ENCODE data around the gene SSPN.
A peak's percentile ranks its signal among the peaks of the same experiment; 100 is the strongest.

SSPN gene

DNA sequence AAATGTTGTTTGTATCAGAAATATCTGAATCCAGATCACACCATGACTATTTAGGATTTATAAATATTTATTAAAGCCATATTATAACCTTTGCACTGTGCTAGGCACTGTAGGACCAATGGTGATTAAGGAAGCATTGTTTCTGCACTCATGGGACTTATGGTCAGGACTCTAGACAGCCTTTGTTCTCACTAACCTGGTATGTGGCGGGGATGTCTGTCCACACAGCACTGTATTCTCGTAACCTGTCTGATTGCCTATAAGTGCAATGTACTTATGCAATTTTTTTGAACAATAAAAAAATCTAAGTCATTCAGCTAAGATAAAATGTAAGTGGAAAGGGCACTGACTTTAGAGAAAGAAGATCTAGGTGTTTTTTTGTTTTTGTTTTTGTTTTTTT lies 6.7 kb upstream of the SSPN start:
- no peaks in the 10 kb centered on the region for H3K9me3 ChIP-seq (ENCODE audit: control insufficient read depth, insufficient read depth, low read length)
- H3K4me3 ChIP-seq (ENCODE audit: low read depth, low read length) = no peak overlapping the region
- peaks cover under 1% of the 10 kb centered on the region for H3K27me3 ChIP-seq (ENCODE audit: control insufficient read depth, insufficient read depth, low read length)
- H3K4me1 ChIP-seq (ENCODE audit: control insufficient read depth, insufficient read depth, low read length) = no peaks in the 10 kb centered on the region
- H3K36me3 ChIP-seq (ENCODE audit: control insufficient read depth, insufficient read depth, low read length) = no peaks in the 10 kb centered on the region
- H3K9ac ChIP-seq (ENCODE audit: low read depth, low read length) = no peak overlapping the region

DNA sequence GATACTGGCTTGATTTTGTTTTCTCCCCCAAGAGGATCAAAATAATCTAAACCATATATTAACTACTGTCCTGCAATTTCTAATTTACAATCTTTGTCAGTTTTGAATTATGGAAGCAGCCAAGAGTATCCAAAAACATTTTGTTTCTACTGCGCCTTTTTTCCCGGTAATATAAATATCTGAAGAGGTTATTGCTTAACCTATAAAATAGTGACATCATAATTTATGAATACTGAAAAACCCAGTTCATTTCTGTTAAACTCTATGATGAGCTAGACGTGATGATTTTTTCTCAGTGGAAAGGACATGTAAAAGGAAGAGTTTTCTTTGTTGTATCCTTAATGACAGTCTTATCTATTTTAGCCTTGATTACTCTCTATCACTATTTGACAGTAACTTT lies 3.2 kb upstream of the SSPN start:
- Histone ChIP-seq H3K4me3 (ENCODE audit: low read depth, low read length) (no peak overlapping the region), H3K36me3 (ENCODE audit: control insufficient read depth, insufficient read depth, low read length) (no peaks in the 10 kb centered on the region), H3K9me3 (ENCODE audit: control insufficient read depth, insufficient read depth, low read length) (no peaks in the 10 kb centered on the region), H3K27me3 (ENCODE audit: control insufficient read depth, insufficient read depth, low read length) (peaks cover 31% of the 10 kb centered on the region), H3K4me1 (ENCODE audit: control insufficient read depth, insufficient read depth, low read length) (peaks cover 4% of the 10 kb centered on the region), H3K9ac (ENCODE audit: low read depth, low read length) (no peak overlapping the region)

DNA sequence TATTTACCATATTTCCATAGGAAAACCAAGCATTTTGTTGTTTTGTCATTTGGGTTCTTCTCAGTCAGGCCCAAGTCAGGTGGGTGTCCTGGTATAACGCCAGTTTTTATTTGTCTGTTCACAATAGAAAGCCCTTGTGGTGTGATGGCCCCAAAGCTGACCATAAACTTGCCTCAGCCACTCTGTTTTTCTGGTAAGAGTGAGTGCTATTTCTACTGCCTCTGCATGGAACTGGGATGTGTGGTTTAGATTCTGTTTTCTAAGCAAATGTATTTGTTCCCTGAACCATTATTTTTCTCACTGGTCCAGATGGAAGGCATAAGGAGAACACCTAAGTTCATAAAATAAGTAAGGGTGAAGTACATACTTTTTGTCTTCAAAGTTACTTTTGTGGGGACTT lies 1.8 kb upstream of the SSPN start:
- H3K27me3 ChIP-seq (ENCODE audit: control insufficient read depth, insufficient read depth, low read length) = peaks cover 44% of the 10 kb centered on the region
- H3K9ac ChIP-seq (ENCODE audit: low read depth, low read length) = no peak overlapping the region
- peaks cover 4% of the 10 kb centered on the region for H3K4me1 ChIP-seq (ENCODE audit: control insufficient read depth, insufficient read depth, low read length)
- H3K4me3 ChIP-seq (ENCODE audit: low read depth, low read length) = no peak overlapping the region
- H3K36me3 ChIP-seq (ENCODE audit: control insufficient read depth, insufficient read depth, low read length) = no peaks in the 10 kb centered on the region
- no peaks in the 10 kb centered on the region for H3K9me3 ChIP-seq (ENCODE audit: control insufficient read depth, insufficient read depth, low read length)

DNA sequence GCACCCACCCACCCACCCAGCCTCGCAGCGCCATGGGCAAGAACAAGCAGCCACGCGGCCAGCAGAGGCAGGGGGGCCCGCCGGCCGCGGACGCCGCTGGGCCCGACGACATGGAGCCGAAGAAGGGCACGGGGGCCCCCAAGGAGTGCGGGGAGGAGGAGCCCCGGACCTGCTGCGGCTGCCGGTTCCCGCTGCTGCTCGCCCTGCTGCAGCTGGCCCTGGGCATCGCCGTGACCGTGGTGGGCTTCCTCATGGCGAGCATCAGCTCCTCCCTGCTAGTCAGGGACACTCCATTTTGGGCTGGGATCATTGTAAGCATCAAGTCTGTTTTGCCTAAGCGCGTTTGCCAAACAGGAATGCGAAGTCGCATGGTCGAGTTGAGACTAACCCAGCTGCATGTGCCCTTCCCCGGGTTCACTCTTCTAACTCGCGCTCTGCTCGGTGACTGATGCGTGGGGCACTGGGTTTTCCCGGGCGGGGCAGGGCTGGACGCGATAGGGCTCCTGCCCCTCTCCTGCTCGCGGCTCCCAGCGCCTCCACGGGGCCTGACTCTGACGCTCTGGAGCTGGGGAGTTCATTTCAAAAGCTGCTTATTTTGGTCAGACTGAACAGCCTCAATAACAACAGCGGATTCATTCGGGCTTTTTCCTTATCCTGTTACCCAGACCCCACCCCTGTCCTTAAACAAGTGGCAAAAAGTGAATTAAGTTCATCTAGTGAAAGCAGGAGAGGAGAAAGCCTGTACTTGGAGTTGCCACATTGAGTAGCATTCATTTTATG lies 458 bp downstream of the SSPN start:
- H3K27me3 ChIP-seq (ENCODE audit: control insufficient read depth, insufficient read depth, low read length) = peaks cover 44% of the 10 kb centered on the region
- H3K4me3 ChIP-seq (ENCODE audit: low read depth, low read length) = peak overlapping the region; percentile 61
- H3K9me3 ChIP-seq (ENCODE audit: control insufficient read depth, insufficient read depth, low read length) = no peaks in the 10 kb centered on the region
- no peaks in the 10 kb centered on the region for H3K36me3 ChIP-seq (ENCODE audit: control insufficient read depth, insufficient read depth, low read length)
- H3K4me1 ChIP-seq (ENCODE audit: control insufficient read depth, insufficient read depth, low read length) = peaks cover 4% of the 10 kb centered on the region
- H3K9ac ChIP-seq (ENCODE audit: low read depth, low read length) = peak overlapping the region; percentile 32

DNA sequence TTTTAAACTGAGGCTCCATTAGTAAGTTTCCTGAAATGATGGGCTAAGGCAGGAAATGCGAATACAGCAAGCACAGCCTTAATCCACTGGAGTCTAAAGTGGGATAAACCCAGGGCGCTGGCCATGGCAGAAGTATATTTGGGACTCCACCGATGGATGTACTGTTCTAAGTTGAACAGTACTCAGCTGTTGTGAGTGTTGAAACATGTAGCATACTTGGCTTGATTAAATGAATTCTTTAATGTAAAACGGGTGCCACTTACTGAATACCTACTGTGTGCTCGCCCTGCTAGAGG lies 996 bp downstream of the SSPN start:
- Histone ChIP-seq H3K4me3 (ENCODE audit: low read depth, low read length) (peak overlapping the region; percentile 61), H3K9ac (ENCODE audit: low read depth, low read length) (no peak overlapping the region), H3K9me3 (ENCODE audit: control insufficient read depth, insufficient read depth, low read length) (no peaks in the 10 kb centered on the region), H3K27me3 (ENCODE audit: control insufficient read depth, insufficient read depth, low read length) (peaks cover 44% of the 10 kb centered on the region), H3K36me3 (ENCODE audit: control insufficient read depth, insufficient read depth, low read length) (no peaks in the 10 kb centered on the region), H3K4me1 (ENCODE audit: control insufficient read depth, insufficient read depth, low read length) (peaks cover 4% of the 10 kb centered on the region)

DNA sequence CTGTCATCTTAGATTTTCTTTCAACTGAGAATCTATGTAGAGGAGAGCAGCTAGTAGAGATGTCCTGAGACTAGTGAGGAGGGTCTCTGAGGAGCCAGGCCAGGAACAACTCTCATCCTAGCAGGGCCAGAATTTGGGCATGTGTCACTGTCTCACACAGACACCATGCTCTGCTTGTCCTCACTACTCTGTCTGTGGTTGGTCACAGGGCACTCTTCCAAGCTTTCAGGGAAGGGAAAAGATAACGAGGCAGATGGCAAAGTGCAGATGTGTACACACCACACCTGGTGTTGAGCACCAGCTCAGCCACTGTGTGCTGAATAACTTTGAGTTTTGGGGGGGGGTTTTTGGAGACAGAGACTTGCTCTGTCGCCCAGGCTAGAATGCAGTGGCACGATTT lies 2.5 kb downstream of the SSPN start:
- Histone ChIP-seq H3K4me3 (ENCODE audit: low read depth, low read length) (no peak overlapping the region), H3K9ac (ENCODE audit: low read depth, low read length) (no peak overlapping the region), H3K4me1 (ENCODE audit: control insufficient read depth, insufficient read depth, low read length) (peaks cover 4% of the 10 kb centered on the region), H3K9me3 (ENCODE audit: control insufficient read depth, insufficient read depth, low read length) (no peaks in the 10 kb centered on the region), H3K27me3 (ENCODE audit: control insufficient read depth, insufficient read depth, low read length) (peaks cover 44% of the 10 kb centered on the region), H3K36me3 (ENCODE audit: control insufficient read depth, insufficient read depth, low read length) (no peaks in the 10 kb centered on the region)

DNA sequence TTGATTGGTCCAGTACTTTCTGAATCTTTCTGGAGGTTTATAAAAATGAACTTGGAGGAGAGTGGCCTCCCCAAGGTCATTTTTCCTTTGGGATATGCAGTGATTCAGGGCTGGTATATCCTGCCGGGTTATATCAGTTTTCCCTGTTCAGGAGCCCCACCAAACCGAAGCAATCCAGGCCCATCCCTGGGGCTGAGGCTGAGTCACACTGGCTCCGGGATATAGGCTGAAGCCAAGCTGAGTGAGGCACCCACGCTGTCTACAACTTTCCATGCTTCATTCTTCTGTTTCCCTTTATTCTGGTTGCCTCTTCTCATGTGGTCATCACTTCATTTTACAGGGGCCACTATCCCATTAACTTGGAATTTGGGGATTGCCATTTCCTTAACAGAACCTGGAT lies 3.4 kb downstream of the SSPN start:
- no peaks in the 10 kb centered on the region for H3K36me3 ChIP-seq (ENCODE audit: control insufficient read depth, insufficient read depth, low read length)
- H3K27me3 ChIP-seq (ENCODE audit: control insufficient read depth, insufficient read depth, low read length) = peaks cover 43% of the 10 kb centered on the region

DNA sequence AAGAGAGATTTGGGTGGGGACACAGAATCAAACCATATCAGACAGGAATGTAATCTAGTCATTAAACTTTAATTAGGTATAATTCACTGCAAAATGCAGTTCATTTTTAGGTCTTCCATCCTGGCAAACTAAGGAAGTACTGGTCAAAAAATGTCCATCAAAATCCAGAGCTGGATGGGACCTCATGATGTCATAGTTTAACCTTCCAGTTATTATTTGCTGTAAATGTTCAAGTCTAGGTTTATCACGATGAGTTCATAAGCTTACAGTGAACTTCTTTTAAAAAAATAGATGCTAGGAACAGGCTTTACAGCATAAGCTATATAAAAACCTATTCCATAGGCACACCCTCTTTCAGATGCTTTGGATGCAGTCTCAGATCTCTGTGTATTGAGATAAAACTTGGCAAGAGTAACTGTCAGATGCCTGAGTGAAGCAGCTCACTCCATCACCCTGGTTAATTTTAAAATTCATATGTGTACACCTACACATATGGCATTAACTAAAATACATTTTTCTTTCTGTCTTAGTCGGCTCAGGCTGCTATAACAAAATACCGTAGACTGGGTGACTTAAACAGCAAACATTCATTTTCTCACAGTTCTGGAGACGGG lies 7.9 kb downstream of the SSPN start:
- Histone ChIP-seq H3K4me3 (ENCODE audit: low read depth, low read length) (no peak overlapping the region), H3K4me1 (ENCODE audit: control insufficient read depth, insufficient read depth, low read length) (no peaks in the 10 kb centered on the region), H3K36me3 (ENCODE audit: control insufficient read depth, insufficient read depth, low read length) (no peaks in the 10 kb centered on the region), H3K9me3 (ENCODE audit: control insufficient read depth, insufficient read depth, low read length) (no peaks in the 10 kb centered on the region), H3K9ac (ENCODE audit: low read depth, low read length) (no peak overlapping the region), H3K27me3 (ENCODE audit: control insufficient read depth, insufficient read depth, low read length) (peaks cover 2% of the 10 kb centered on the region)

More for the DNA sequence above, 3.4 kb downstream of the SSPN start:
- Histone ChIP-seq H3K4me3 (ENCODE audit: low read depth, low read length) (no peak overlapping the region), H3K9me3 (ENCODE audit: control insufficient read depth, insufficient read depth, low read length) (no peaks in the 10 kb centered on the region), H3K9ac (ENCODE audit: low read depth, low read length) (no peak overlapping the region), H3K4me1 (ENCODE audit: control insufficient read depth, insufficient read depth, low read length) (peaks cover 4% of the 10 kb centered on the region)

DNA sequence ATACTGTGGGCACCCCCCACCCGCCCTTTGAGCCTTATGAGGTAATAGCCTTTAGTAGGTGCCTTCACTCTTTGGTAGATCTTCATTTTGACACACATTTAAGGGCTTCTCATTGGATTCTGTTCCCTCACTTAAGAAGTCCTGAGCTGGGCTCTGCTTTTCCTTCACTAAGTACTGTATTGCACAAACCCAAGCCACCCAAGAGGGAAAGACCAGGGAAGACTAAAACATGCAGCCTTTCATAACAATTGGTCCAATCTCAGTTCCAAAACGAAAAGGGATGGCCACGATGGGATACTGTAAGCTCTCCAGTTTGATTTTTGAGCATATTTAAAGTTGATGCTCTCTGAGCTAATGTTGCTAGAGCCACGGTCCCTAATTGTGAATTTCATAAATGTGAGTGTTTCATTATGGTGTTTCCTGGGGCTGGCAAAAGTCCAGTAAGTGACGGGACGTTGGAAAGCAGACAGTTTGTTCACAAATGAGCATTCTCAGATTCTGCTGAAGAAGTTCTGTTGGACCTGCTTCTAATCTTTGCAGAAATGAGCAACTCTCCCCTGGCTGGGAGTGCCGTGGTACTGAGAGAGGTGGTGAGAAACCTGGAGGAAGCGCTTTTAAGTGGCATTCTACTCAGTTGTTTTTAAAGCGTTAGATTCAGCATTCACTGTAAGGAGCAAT lies 9.4 kb downstream of the SSPN start:
- Histone ChIP-seq H3K9me3 (ENCODE audit: control insufficient read depth, insufficient read depth, low read length) (no peaks in the 10 kb centered on the region), H3K9ac (ENCODE audit: low read depth, low read length) (no peak overlapping the region), H3K4me1 (ENCODE audit: control insufficient read depth, insufficient read depth, low read length) (no peaks in the 10 kb centered on the region), H3K36me3 (ENCODE audit: control insufficient read depth, insufficient read depth, low read length) (no peaks in the 10 kb centered on the region), H3K27me3 (ENCODE audit: control insufficient read depth, insufficient read depth, low read length) (no peaks in the 10 kb centered on the region), H3K4me3 (ENCODE audit: low read depth, low read length) (no peak overlapping the region)

DNA sequence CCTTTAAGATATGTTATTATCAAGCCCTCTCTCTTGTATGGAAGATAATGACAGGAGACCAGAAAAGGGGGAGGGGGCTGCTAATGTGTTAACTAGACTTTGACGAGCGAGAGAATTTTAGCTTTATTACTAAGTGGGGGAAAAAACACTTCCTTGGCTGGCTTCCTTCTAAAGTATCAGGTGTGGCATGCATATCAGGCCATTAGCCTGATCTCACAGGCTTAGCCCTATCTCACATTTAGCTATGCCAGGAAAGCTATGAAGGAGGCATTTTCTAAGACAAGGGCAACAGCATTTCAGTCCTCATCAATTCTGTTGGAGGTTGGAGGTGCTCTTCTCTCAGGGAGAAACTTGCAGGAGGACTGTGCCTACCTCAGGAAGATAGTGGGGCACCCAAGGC lies 9.9 kb downstream of the SSPN start:
- no peaks in the 10 kb centered on the region for H3K27me3 ChIP-seq (ENCODE audit: control insufficient read depth, insufficient read depth, low read length)
- H3K4me3 ChIP-seq (ENCODE audit: low read depth, low read length) = no peak overlapping the region
- no peaks in the 10 kb centered on the region for H3K4me1 ChIP-seq (ENCODE audit: control insufficient read depth, insufficient read depth, low read length)
- H3K9ac ChIP-seq (ENCODE audit: low read depth, low read length) = no peak overlapping the region
- no peaks in the 10 kb centered on the region for H3K9me3 ChIP-seq (ENCODE audit: control insufficient read depth, insufficient read depth, low read length)
- H3K36me3 ChIP-seq (ENCODE audit: control insufficient read depth, insufficient read depth, low read length) = no peaks in the 10 kb centered on the region

DNA sequence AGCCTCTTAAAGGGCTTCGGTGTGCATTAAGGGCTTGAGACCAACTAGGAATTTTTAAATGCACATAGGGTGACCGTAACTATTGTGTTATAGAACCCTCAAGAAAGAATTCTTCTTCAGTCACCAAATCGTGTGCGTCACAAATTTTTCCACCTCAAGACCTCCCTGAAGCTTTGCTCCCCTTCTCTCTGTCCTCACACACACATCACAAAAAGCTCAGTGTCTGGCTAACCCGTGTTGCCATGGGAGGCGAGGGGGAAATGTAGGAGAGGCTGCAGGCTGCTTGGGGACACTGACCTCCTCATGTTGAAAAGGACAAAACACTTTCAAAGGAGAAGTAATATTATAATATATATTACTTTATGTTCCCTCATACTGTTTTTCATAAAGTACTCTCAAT lies 10.6 kb downstream of the SSPN start:
- Histone ChIP-seq H3K27me3 (ENCODE audit: control insufficient read depth, insufficient read depth, low read length) (no peaks in the 10 kb centered on the region), H3K36me3 (ENCODE audit: control insufficient read depth, insufficient read depth, low read length) (no peaks in the 10 kb centered on the region), H3K9me3 (ENCODE audit: control insufficient read depth, insufficient read depth, low read length) (no peaks in the 10 kb centered on the region), H3K4me1 (ENCODE audit: control insufficient read depth, insufficient read depth, low read length) (no peaks in the 10 kb centered on the region), H3K4me3 (ENCODE audit: low read depth, low read length) (no peak overlapping the region), H3K9ac (ENCODE audit: low read depth, low read length) (no peak overlapping the region)

DNA sequence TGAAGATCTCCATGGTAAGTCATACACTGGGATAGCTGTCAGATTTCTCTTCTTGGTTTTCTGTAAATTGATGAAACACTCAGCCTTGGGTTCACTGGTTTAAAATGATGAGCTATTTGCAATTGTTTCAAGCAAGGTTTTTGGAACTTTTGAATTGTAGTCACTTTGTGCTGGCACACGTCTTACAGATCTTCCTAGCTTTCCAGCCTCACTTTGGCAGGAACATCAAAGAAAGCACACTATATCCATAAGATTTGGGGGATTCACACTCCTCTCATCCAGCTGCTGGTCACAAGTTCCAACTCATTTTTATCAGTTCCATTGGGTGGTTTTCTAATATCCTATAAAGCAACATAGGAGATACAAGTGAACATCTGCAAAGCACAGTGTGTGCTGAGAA lies 16.0 kb downstream of the SSPN start:
- H3K9ac ChIP-seq (ENCODE audit: low read depth, low read length) = no peak overlapping the region

More for the DNA sequence above, 16.0 kb downstream of the SSPN start:
- H3K36me3 ChIP-seq (ENCODE audit: control insufficient read depth, insufficient read depth, low read length) = no peaks in the 10 kb centered on the region
- H3K27me3 ChIP-seq (ENCODE audit: control insufficient read depth, insufficient read depth, low read length) = no peaks in the 10 kb centered on the region
- H3K9me3 ChIP-seq (ENCODE audit: control insufficient read depth, insufficient read depth, low read length) = no peaks in the 10 kb centered on the region
- no peak overlapping the region for H3K4me3 ChIP-seq (ENCODE audit: low read depth, low read length)
- H3K4me1 ChIP-seq (ENCODE audit: control insufficient read depth, insufficient read depth, low read length) = no peaks in the 10 kb centered on the region

Data from iPS-15b (cell line).